ENCODE measurements around the gene ASIC1.

The ASIC1 gene

DNA sequence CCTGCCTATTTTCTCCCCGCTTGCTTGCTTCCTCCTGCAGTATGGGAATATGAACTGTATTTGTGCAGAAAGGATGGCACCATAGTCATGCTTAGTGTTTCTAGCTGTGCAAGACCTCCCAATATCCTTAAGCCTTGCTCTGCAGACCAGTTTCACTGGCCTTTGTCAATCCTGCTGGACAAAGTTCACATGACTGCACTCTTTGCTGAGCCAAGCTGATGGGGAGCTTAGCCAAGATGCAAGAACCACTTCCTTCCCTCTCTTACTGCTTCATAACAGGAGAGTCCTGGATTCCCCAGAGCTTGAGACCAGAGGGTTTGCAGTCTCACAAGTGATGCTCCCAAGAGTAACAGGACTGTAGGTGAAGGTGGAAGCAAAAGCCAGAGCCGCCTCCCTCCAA, 3.8 kb downstream of the ASIC1 start:
- TF ChIP-seq, protein P1, sequence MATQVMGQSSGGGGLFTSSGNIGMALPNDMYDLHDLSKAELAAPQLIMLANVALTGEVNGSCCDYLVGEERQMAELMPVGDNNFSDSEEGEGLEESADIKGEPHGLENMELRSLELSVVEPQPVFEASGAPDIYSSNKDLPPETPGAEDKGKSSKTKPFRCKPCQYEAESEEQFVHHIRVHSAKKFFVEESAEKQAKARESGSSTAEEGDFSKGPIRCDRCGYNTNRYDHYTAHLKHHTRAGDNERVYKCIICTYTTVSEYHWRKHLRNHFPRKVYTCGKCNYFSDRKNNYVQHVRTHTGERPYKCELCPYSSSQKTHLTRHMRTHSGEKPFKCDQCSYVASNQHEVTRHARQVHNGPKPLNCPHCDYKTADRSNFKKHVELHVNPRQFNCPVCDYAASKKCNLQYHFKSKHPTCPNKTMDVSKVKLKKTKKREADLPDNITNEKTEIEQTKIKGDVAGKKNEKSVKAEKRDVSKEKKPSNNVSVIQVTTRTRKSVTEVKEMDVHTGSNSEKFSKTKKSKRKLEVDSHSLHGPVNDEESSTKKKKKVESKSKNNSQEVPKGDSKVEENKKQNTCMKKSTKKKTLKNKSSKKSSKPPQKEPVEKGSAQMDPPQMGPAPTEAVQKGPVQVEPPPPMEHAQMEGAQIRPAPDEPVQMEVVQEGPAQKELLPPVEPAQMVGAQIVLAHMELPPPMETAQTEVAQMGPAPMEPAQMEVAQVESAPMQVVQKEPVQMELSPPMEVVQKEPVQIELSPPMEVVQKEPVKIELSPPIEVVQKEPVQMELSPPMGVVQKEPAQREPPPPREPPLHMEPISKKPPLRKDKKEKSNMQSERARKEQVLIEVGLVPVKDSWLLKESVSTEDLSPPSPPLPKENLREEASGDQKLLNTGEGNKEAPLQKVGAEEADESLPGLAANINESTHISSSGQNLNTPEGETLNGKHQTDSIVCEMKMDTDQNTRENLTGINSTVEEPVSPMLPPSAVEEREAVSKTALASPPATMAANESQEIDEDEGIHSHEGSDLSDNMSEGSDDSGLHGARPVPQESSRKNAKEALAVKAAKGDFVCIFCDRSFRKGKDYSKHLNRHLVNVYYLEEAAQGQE (IDR thresholded peaks at IDR 0.05; ENCODE audit: low read depth), result no peak
- TF ChIP-seq CEBPB (IDR thresholded peaks at IDR 0.05) (no peak), RAD21 (IDR thresholded peaks at IDR 0.05; ENCODE audit: low read depth) (no peak)
- TF ChIP-seq, protein P2, sequence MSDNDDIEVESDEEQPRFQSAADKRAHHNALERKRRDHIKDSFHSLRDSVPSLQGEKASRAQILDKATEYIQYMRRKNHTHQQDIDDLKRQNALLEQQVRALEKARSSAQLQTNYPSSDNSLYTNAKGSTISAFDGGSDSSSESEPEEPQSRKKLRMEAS (IDR thresholded peaks at IDR 0.05), result no peak
- TF ChIP-seq, protein P3, sequence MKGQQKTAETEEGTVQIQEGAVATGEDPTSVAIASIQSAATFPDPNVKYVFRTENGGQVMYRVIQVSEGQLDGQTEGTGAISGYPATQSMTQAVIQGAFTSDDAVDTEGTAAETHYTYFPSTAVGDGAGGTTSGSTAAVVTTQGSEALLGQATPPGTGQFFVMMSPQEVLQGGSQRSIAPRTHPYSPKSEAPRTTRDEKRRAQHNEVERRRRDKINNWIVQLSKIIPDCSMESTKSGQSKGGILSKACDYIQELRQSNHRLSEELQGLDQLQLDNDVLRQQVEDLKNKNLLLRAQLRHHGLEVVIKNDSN (IDR thresholded peaks at IDR 0.05), result no peak

DNA sequence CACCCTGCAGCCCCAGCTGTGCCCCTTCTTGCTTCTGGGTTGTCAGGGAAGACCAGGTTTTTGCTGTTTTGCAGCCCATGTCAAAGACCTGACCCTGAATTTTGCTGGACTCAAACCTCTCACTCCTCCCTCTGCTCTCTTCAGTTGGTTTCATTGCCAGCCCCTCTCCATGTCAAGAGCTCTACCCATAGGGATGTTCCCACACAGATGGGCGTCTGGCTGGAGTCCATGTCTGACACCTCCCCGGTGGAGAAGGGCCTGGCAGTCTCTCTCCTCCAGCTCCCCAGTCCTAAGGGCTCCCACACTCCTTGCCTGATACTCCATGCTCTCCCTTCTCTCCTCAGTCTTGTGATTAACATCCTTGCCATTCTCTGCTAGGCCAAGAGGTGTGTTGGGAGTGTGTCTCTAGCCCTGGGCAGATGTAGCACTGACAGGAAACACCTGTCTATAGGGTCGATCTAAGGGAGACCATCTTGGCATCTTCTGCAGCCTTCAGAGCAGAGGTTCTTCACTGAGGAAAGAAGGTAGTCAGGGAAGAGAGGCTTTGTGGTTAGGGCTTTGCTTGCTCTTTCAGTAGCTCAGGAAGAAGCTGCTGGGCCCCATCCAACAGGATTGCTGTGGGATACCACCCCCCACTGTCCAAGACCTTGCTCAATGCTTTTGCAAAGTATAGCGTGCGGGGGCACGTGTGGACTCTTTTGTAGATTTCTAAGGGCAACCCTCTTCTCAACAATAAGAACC, 4.7 kb downstream of the ASIC1 start:
- TF ChIP-seq, protein P3 (IDR thresholded peaks at IDR 0.05), result no peak
- TF ChIP-seq CEBPB (IDR thresholded peaks at IDR 0.05) (no peak), TEAD4 (IDR thresholded peaks at IDR 0.05) (no peak), EP300 (IDR thresholded peaks at IDR 0.05; ENCODE audit: borderline replicate concordance) (no peak), ZBTB7A (IDR thresholded peaks at IDR 0.05; ENCODE audit: low read depth) (no peak), RAD21 (IDR thresholded peaks at IDR 0.05; ENCODE audit: low read depth) (no peak), TCF12 (IDR thresholded peaks at IDR 0.05; ENCODE audit: low read depth) (no peak), NFIC (IDR thresholded peaks at IDR 0.05) (no peak), EGR1 (IDR thresholded peaks at IDR 0.05) (no peak), TAF1 (IDR thresholded peaks at IDR 0.05; ENCODE audit: low read depth) (no peak), FOXM1 (IDR thresholded peaks at IDR 0.05; ENCODE audit: borderline replicate concordance, low read depth) (no peak), CREB1 (IDR thresholded peaks at IDR 0.05; ENCODE audit: low read depth) (no peak), YY1 (IDR thresholded peaks at IDR 0.05; ENCODE audit: low read depth) (no peak)
- TF ChIP-seq, protein P1 (IDR thresholded peaks at IDR 0.05; ENCODE audit: low read depth), result no peak
- TF ChIP-seq, protein P2 (IDR thresholded peaks at IDR 0.05), result no peak

DNA sequence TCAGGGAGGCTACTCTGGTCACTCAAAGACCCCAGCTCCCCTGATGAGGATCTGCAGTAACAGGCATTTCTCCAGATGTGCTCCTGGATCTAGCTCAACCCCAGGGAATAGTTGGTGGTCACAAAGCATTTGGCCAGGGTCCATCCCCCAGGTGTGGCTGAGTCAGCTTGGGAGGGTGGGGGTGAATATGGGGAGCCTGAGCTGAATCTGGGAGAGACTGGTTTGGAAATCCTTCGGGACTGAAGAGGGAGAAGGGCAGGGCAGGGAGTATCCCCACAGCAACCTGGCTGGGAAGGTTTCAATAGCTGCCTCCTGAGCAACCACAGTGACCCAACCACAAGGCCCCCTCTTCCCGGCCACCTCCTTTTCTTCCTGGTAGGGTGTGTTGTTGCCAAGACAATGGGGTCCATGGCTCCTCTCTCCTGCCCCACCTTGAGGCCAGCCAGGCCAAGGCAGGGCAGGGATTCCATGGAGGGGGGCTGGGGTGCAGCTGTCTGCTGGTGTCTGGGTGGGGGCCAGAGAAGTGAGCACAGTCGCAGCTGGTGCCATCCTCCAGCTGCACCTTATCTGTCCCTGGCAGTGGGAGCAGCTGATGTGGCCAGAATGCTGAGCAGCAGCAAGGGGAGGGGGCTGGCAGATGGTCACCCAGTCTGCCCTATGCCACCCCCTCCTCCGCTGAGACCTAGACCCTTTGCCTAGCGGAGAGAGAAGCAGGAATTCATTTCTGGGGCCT, 5.5 kb downstream of the ASIC1 start:
- 0 out of 2 replicates have a peak, but pooled peaks have one; percentile 36 for TF ChIP-seq ZBTB7A (IDR thresholded peaks at IDR 0.05; ENCODE audit: low read depth)
- TF ChIP-seq CREB1 (IDR thresholded peaks at IDR 0.05; ENCODE audit: low read depth), result no peak

DNA sequence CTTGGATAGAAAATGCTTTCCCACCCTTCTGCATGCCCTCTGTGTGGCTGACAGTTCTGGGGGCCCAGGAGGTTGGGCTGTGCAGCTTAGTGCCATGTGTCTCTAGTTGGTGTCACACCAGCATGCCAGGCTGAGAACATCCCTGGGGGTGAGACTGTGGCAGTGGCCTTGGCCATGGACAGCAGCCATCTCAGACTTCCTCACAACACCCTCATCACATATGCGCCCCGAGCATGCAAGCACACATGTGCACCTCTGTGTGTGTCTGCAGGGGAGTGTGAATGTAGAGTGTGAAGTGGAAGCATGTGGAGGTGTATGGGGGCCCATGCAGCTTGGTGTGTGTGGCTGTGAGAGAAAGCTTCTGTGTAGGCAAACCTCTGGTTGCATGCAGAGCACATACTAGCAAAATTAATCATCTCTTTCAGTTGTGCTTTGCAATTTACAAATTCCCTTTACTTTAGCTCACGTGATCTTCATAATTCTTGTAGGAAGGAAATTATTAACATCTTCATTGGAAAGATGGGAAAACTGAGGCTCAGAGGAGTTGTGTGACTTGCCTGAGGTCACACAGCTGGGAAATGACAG, 8.4 kb downstream of the ASIC1 start:
- TF ChIP-seq CEBPB (IDR thresholded peaks at IDR 0.05), result no peak
- TF ChIP-seq FOXM1 (IDR thresholded peaks at IDR 0.05; ENCODE audit: borderline replicate concordance, low read depth), result no peak
- TF ChIP-seq YY1 (IDR thresholded peaks at IDR 0.05; ENCODE audit: low read depth), result no peak
- TF ChIP-seq, protein P2 (IDR thresholded peaks at IDR 0.05), result no peak
- no peak for TF ChIP-seq TEAD4 (IDR thresholded peaks at IDR 0.05)

DNA sequence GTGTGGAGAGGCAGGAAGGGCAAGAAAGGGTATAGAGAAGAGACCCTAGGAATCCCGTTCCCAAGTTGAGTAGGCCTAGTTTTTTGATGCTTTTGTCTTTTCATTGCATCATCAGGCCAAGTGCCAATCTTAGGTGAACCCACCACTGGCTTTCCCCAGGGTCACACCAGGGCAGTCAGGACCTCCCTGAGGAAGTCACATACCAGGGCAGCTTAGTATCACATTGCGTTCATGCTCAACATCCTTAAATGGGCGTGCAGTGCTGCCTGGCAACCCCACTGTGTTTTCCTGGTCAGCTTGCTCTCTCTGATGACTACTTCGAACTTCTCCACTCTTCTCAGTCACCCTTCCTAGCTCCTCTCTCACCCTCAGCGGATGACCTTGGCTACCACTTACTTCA, 9.0 kb downstream of the ASIC1 start:
- peak; percentile 45; the same call in 1 of the 2 replicates for TF ChIP-seq EP300 (IDR thresholded peaks at IDR 0.05; ENCODE audit: borderline replicate concordance)
- TF ChIP-seq CEBPB (IDR thresholded peaks at IDR 0.05), result 0 out of 2 replicates have a peak, but pooled peaks have one; percentile 37
- TF ChIP-seq YY1 (IDR thresholded peaks at IDR 0.05; ENCODE audit: low read depth), result no peak
- TF ChIP-seq TEAD4 (IDR thresholded peaks at IDR 0.05), result peak; percentile 78

DNA sequence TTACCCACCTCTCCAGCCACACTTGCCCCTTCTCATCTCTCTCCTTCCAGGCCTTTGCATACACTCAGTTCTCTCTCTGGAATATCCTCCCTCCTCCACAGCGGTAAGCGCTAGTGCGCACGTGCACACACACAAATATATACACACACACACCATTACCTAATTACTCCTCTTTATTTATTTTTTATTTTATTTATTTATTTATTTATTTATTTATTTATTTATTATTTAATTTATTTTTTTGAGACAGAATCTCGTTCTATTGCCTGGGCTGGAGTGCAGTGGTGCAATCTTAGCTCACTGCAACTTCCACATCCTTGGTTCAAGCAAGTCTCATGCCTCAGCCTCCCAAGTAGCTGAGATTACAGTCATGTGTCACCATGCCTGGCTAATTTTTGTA, 11.7 kb downstream of the ASIC1 start:
- TF ChIP-seq FOXM1 (IDR thresholded peaks at IDR 0.05; ENCODE audit: borderline replicate concordance, low read depth), result no peak
- no peak for TF ChIP-seq TCF12 (IDR thresholded peaks at IDR 0.05; ENCODE audit: low read depth)
- TF ChIP-seq, protein P3 (IDR thresholded peaks at IDR 0.05), result no peak
- no peak for TF ChIP-seq RAD21 (IDR thresholded peaks at IDR 0.05; ENCODE audit: low read depth)
- no peak for TF ChIP-seq TAF1 (IDR thresholded peaks at IDR 0.05; ENCODE audit: low read depth)
- TF ChIP-seq YY1 (IDR thresholded peaks at IDR 0.05; ENCODE audit: low read depth), result no peak
- TF ChIP-seq, protein P1 (IDR thresholded peaks at IDR 0.05; ENCODE audit: low read depth), result no peak
- TF ChIP-seq, protein P2 (IDR thresholded peaks at IDR 0.05), result no peak
